Measurements from ENCODE around the gene ARHGAP22. TPM values are rescaled to one million over a fixed set of nuclear protein-coding genes. Genes with fewer than 3 reads are reported as not detected.

The ARHGAP22 gene
- total and polyA plus RNA-seq, 2 experiments from 2014 or later = 4.8 to 10.7 TPM

- Histone ChIP-seq H3K4me1 (ENCODE audit: insufficient read depth) (no peaks in the 10 kb centered on the region), H3K9me2 (ENCODE audit: insufficient read depth) (0 out of 2 replicates have a peak, but pooled peaks cover 5% of the 10 kb centered on the region), H3K36me3 (ENCODE audit: insufficient read depth) (no peaks in the 10 kb centered on the region), H3K27me3 (ENCODE audit: insufficient read depth) (no peaks in the 10 kb centered on the region), H3K27ac (ENCODE audit: low read depth) (no peak overlapping the region), H4K20me1 (replicated peaks; ENCODE audit: insufficient read depth) (no peaks in the 10 kb centered on the region; the same call in 1 of the 2 replicates), H3K79me2 (replicated peaks; ENCODE audit: insufficient read depth) (no peaks in the 10 kb centered on the region), H3F3A (replicated peaks; ENCODE audit: low read depth) (no peaks in the 10 kb centered on the region), H3K4me3 (no peak overlapping the region), H3K4me2 (no peak overlapping the region), H2AFZ (no peak overlapping the region)
- ATAC-seq (no peak), DNase-seq (ENCODE audit: low spot score) (no peak)
- H3K27ac Mint-ChIP-seq = no peak overlapping the region
- peaks cover 6% of the 10 kb centered on the region for H3K27me3 Mint-ChIP-seq (ENCODE audit: insufficient read depth, low read depth, poor library complexity)
- H3K9me3 Mint-ChIP-seq = no peaks in the 10 kb centered on the region
- no peak for TF ChIP-seq NANOG (IDR thresholded peaks at IDR 0.05; ENCODE audit: borderline replicate concordance)
- TF ChIP-seq CREB1 (CRISPR knock-in tag; IDR thresholded peaks at IDR 0.05; ENCODE audit: low read depth) = no peak
- no peak for TF ChIP-seq EZH2phosphoT487 (IDR thresholded peaks at IDR 0.05; ENCODE audit: unreplicated experiment)
- no peak for TF ChIP-seq REST (IDR thresholded peaks at IDR 0.05; ENCODE audit: unreplicated experiment)
- TF ChIP-seq EZH2 (IDR thresholded peaks at IDR 0.05; ENCODE audit: low read depth, unreplicated experiment) = no peak
- no peak for TF ChIP-seq ETS1 (IDR thresholded peaks at IDR 0.05)
- no peak for TF ChIP-seq JUNB (IDR thresholded peaks at IDR 0.05; ENCODE audit: unreplicated experiment)
- TF ChIP-seq ZNF462 (CRISPR knock-in tag; IDR thresholded peaks at IDR 0.05) = no peak
- TF ChIP-seq ZNF114 (CRISPR knock-in tag; IDR thresholded peaks at IDR 0.05) = no peak
- no peak for TF ChIP-seq POLR2AphosphoS5 (IDR thresholded peaks at IDR 0.05; ENCODE audit: low read depth)
- TF ChIP-seq CTCF (conservative IDR thresholded peaks at IDR 0.05; ENCODE audit: low read depth in 2 of 2) = no peak
- no peak for TF ChIP-seq ZNF331 (CRISPR knock-in tag; IDR thresholded peaks at IDR 0.05; ENCODE audit: low read depth)
- TF ChIP-seq STAT1 (IDR thresholded peaks at IDR 0.05; ENCODE audit: unreplicated experiment) = no peak
- peaks cover 22% of the 10 kb centered on the region for H3K4me1 Mint-ChIP-seq
- peaks cover 7% of the 10 kb centered on the region; the same call in 2 of the 3 replicates for H3K36me3 Mint-ChIP-seq (ENCODE audit: low read depth)
- H3K4me3 Mint-ChIP-seq = no peak overlapping the region
Observed at GRCh38 chr10:48442809-48443177, 162.1 kb downstream of the ARHGAP22 start.

Measured in GM23338 (cell line).